Measurements from ENCODE around the gene ZNRF2.
"Not testable (repeated sequence)": the region's sequence is repeated elsewhere in the genome, so short reads cannot be mapped to it uniquely, and the experiment has no call there.

ZNRF2 gene

DNA sequence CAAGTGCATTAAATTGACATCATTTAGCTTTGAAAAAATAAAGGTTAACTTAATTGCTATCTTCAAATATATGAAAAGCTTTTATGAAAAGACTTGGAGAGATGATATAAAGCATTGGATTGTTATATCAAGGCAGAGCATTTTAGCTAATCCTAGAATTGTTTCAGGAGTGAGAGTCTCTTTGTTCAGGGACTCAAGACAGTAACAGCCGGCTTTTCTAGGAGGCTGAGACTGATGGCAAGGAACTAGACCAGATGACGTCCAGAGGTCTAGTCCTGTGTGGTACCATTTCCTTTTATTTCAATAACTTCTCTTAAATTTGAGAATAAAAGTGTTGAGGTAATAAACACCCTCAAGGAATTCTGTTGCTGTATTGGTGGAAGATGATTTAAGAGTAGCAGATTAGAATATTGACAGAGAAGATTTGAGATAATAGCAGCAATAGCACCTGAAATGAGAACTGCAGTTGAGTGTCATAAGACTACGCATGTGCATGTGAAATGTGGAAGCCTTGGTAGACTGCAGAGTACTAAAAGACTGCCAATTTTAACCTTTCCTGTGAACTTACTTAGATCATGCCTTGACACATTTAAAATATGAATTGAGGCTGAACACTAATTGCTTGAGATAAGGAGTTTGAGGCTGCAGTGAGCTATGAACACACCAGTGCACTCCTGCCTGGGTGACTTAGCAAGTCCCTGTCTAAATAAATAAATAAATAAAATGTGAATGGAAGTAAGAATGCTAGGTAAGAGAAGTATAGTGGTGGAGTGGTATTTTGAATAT is 79.6 kb downstream of the ZNRF2 start:
- DNase-seq: no peak

DNA sequence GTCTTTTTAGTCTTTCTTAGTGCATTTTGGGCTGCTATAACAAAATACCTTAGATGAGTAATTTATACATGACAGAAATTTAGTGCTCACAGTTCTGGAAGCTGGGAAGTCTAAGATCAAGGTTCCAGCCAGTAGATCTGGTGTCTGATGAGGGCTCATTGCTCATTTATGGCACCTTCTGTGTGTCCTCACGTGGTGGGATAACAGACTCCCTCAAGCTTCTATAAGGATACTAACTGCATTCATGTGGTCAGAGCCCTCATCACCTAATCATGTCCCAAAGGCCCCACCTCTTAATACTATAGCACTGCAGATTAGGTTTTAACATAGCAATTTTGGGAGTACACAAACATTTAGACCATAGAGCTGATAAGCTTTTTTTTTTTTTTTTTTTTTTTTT is 80.4 kb downstream of the ZNRF2 start:
- no peak for DNase-seq

DNA sequence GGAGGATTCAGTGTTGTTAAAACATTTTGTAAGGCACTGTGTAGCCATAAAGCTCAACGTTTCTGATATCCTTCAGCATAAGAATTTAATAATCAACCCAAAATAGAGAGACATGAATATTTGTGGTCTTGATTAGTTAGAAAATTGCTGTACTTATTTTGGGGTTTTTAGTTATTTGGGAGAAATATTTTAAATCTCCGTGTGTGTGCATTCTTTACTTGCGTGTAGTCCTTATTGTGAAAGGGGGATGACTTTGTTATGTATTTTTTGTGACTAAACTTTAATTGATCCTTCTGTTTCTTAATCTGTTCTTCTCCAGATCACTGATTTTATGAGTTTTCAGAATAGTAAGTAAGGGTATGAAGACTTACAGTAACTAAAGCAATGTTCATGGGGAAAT is 81.2 kb downstream of the ZNRF2 start:
- DNase-seq: no peak

DNA sequence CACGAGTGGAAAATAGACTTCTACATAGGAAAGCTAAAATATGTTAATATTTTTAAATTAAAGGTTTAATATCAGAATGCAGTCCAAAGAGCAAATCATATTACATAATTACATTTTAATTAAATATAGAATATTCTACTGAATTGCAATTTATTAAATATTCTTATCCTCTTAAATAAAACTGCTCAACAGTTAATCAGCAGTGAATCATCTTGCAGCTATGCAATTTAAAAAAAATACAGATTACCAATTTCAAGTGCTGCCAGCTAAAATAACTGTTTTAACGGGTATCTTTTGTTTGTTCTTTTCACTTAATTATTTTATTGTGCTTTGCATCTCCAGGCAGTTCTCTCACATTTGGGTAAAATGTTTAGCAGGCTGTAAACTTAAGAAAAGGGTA is 82.2 kb downstream of the ZNRF2 start:
- no peak for DNase-seq

DNA sequence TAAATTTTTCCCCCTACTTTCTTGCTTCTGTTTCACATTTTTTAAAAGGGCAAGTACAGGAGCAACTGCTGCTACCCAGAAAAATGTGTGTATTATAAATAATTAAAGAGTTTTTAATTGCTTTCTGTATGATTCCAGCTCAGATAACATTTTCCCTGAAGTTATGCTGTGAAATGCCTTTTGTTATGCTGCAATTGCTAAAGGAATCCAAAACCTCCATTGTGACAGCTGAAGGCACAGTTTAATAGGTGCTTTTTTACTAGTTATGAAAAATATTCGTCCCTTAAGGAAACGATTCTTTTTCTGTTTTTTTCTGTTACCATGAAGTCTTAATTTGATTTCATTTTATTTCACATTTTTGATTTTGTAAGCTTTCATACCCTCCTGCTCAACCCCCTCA is 83.2 kb downstream of the ZNRF2 start:
- no peak for DNase-seq

DNA sequence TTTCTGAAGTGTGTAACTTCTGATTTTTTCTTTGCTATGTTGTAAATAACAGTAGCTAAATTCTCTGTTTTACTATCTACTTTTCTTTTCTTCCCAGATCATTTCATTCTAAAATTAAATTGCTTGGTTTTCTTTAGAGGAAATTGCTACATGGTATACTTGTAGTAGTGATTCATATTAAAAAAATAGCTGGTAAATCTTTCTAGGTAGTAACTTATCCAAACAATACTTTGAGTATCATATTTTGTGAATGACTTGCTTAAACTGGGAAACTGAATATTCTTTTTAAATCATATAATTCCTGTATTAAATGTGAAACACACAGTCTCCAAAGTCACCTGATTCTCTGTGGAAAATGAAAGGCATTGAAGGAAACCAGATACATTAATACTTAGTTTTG is 85.5 kb downstream of the ZNRF2 start:
- no peak for DNase-seq

DNA sequence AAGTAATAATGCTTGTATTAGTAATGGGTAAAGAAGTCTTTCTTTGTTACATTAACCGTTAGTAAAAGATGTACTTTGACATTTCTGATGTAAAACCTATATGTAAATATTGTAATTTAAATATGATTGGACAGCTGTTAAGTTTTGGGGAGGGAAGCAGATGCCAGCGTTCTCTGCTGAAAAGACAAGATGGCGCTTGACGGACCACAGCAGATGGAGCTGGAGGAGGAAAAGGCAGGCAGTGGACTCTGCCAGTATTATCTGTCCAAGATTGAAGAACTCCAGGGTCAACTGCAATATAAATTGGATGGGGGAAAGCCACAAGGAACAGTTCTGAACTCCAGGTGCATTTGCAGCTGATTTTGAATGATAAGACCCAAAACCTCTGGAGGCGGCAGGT is 86.9 kb downstream of the ZNRF2 start:
- no peak for DNase-seq

DNA sequence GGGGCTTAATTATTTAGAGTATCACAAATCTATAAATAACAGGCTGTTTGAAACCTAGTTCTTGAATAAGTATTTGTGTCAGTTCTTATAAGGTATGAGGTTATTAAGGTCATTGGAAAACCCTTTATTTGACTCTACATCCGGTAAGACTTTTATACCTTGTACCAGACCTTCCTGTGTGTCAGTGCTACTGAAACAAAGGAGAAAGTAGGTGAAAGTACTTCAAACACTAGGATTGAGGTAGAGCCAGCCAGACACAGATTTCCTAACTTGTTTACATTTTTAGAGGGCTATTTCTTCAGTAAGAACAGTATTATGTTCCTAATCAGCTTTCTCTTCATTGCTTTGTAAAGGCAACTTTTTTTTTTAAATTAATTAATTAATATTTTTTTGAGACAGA is 93.9 kb downstream of the ZNRF2 start:
- DNase-seq: no peak

DNA sequence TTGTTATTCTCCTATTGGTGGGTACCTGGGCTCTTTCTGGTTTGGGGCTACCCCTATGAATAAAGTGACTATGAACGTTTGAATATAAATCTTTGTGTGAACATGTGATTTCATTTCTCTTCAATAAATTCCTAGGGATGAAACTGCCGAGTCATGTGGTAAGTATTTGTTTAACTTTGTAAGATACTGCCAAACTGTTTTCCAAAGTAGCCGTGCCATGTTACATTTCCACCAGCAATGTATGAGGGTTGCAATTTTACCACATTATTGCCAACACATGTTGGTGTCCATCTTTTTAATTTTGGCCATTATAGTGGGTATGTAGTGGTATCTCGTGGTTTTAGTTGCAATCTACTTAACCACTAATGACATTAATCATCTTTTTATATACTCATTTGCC is 94.7 kb downstream of the ZNRF2 start:
- DNase-seq: no peak

DNA sequence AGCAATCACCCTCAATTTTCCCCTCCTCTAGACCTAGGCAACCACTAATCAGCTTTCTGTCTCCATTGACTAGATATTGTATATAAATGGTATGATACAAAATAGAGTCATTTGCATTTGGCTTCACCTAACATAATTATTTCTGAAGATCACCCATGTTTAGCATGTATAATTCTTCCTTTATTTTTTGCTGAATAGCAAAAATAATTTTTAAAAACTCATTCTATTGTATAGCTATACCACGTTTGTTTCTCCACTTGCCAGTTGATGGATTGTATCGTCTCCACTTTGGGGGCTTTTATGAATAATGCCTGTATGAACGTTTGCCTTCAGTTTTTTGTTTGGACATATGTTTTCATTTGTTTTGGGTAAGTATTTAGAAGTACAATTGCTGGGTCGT is 95.3 kb downstream of the ZNRF2 start:
- no peak for DNase-seq

DNA sequence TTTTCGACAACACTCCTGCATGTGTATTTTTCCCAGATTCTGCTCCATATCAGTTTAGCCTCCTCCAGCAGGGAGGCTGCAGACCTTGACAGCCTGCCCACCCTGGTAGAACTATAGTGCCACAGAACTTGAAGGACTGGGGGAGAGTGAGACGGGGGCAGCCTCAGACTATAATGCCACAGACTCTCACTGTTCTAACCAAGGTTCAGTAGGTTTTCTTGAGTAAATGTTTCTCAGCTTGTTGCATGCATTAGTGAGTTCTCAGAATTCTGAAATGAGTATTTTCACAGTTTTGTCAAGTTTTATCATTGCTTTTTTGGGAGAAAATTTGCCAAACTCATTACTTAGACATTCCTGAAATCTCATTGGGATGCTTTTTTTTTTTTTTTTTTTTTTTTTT is 95.9 kb downstream of the ZNRF2 start:
- DNase-seq: no peak

DNA sequence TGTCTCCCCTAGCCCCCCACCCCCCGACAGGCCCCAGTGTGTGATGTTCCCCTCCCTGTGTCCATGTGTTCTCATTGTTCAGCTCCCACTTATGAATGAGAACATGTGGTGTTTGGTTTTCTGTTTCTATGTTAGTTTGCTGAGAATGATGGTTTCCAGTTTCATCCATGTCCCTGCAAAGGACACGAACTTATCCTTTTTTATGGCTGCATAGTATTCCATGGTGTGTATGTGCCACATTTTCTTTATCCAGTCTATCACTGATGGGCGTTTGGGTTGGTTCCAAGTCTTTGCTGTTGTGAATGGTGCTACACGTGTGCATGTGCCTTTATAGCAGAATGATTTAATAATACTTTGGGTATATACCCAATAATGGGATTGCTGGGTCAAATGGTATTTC is 96.4 kb downstream of the ZNRF2 start:
- not testable (repeated sequence) for DNase-seq

DNA sequence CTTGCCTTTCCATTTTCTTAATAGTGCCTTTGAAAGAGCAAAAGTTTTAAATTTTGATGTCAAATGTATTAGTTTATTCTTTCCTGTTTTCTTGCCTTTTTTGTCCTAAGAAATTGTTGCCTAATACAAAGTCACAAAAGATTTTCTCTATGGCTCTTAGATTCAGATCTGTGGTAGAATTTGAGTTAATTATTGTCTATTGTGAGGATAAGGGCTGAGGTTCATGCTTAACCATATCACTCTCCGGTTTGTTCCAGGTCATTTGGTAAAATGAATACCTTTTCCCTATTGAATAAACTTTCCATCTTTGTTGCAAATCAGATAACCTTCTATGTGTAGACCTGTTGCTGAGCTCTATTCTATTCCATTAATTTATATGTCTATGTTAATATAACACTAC is 98.2 kb downstream of the ZNRF2 start:
- DNase-seq: no peak

DNA sequence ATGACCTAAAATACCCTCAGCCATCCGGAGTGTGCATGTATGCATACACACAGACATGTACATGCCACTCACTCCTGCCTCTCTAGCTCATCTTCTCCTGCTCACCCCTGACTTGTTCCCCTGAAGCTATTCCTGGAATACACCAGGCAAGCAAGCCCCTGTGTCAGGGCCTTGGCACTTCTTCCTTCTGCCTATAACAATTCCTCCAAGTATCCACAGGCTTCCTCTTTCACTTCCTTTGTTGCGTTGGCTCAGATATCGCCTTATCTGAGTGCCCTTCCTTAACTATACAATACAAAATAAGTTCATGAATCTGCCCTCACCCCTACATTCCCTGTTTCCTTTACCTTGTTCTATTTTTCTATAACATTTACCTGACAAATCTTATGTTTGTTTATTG is 105.4 kb downstream of the ZNRF2 start:
- no peak for DNase-seq

DNA sequence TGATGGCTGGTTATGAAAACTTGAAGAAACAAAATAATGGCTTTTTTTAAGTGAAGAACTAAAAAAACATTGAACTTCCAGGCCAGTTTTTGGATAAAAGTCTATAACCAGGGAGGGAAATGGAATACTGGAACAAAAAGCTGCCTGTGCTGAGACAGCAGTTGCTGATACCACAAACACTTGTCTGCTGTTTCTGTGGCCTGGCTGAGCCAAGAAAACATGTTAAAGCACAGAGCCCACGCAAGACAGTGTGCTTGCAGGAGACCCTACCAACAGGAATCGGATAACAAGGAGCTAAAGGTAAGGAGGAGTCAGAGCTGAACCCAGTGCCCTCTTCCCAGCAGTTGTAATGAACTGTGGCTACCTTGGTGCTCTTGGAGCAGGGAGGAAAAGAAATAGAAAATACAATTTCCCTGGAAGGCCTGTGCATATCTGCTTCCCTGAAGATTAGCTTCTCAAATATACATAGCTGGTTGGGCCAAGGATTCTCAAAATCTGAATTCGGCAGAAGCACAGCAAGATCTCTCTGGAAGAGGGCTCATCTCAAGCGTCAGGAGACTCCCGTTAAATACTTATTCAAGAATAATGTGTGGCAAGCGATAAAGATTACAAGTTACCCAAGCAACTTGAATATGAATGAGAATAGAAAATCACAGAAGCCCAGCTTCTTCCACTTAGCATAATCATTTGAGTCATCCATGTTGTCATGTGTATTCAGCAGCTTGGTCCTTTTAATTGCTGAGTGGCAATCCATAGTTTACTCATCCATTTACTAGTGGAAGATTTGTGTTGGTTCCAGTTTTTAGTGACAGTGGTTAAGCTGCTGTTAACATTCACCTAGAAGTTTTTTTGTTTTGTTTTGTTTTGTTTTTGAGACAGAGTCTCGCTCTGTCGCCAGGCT is 106.6 kb downstream of the ZNRF2 start:
- DNase-seq: no peak

DNA sequence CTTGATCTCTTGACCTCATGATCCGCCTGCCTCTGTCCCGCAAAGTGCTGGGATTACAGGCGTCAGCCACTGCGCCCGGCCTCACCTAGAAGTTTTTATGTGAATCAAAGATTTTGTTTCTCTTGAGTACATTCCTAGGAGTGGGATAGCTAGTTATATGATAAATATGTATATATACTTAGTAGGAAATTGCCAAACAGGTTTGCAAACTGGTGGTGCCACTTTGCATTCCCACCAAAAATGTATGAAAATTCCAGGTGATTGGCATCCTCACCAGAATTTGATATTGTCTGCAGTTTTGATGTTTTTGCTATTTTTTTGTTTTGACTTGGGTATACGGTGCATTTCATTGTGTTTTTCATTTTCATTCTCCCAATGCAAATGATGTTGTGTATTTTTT is 107.4 kb downstream of the ZNRF2 start:
- DNase-seq: no peak

DNA sequence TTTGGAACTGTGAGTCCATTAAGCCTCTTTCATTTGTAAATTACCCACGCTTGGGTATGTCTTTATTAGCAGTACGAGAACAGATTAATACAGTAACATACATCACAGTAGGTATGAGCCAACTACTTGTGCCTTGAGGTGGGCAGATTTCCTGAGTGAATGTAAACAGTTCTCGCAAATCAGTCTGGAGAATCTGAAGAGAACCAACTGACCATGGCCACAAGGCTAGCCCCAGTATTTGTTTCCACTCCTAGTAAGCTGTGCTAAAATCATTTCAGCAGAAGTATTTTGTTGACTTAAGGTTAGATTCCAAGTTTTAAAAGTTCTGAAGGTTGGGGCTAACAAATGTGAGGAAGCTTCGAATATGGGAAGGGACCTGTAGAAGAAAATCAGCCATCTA is 111.3 kb downstream of the ZNRF2 start:
- DNase-seq: no peak

DNA sequence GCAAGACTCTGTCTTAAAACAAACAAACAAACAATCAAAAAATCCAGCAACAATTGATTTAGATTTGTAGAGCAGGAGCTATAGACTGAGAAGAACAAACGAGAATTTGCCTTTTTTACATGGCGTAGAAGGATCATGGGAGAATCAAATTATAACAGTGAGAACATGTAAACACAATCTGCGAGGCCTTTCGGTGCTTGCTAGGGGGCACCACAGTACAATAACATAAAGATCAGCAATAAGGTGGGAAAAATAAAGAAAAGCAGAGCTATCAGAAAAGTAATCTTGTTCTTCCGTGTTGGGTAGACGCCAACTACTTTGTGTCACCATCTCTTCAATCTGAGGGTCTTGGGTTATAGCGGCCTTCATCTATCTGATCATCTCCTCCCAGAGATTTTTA is 112.0 kb downstream of the ZNRF2 start:
- DNase-seq: no peak

DNA sequence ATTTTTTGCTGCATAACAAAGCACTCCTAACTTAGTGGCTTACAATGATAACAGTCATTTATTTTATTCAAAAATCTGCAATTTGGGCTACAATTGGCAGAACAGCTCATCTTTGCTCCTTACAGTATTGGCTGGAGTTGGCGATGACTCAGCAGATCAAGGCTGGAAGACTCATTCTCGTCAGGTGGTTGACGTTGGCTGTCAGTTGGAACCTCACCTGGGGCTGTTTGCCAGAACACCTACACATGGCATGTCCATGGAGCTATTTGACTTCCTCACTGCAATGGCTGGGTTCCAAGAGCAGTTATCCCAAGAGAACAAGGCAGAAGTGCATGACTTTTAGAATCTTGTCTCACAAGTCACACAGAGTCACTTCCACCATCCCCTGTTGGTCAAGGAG is 119.1 kb downstream of the ZNRF2 start:
- DNase-seq: no peak

DNA sequence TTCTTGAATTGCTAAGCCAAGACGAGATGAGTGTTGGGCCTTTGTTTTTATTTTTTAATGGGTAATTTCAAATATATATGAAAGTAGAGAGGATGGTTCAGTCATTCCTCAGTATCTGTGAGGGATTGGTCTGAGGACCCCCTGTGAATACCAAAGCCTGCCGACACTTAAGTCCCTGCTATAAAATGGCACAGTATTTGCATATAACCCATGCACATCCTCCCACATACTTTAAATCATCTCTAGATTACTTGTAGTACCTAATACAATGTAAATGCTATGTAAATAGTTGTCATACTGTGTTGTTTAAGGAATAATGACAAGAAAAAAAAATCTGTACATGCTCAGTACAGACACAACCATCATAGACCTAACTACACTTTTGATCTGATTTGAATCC is 120.8 kb downstream of the ZNRF2 start:
- no peak for DNase-seq

DNA sequence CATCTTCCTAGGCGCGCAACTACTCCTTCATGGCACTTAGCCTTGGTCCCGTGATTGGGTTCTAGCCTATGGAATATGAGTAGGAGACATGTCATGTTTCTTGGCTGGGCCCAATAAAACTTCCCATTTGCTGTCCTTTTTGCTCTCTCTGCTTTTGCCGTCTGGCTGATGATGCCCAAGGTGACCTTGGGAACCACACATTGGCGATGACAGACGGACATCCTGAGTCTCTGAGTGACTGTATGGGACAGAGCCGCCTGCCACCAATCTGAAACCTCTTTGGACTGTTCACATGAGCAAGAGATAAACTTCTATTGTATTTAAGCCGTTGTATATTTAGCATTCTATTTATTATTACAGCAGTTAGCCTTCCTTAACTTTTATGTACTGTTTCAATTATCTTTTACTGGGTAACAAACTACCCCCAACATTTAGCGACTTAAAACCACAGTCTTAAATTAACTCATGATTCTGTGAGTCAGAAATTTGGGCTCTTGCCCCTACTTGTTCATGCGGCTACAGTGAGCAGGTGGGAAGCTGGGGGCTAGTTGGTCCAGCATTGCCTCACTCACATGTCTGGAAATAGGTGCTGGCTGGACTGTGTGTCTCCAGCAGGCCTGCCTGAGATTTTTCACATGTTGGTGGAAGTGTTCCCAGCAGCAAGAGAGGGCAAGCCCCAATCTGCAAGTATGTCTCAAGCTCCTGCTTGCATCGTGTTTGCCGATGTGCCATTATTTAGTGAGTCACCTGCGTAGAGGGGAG is 122.4 kb downstream of the ZNRF2 start:
- DNase-seq: no peak

DNA sequence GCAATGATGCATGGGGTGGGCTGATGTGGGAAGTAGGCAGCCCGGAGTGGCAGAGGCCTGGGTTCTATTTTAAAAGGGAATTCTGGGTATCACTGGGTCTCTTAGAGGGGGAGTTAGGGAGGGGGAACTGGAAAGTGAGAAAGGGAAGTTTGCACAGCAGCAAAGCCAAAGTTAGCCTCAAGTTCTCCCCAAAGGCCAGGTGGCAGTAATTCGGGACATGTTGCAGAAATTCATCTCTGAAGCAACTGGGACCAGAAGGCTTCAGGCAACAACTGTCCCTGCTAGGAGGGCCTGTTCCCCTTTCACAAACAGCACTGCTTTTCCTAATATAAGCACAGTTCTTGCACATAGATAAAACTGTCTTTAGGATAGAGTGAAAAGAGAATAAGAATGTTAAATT is 126.8 kb downstream of the ZNRF2 start:
- no peak for DNase-seq

DNA sequence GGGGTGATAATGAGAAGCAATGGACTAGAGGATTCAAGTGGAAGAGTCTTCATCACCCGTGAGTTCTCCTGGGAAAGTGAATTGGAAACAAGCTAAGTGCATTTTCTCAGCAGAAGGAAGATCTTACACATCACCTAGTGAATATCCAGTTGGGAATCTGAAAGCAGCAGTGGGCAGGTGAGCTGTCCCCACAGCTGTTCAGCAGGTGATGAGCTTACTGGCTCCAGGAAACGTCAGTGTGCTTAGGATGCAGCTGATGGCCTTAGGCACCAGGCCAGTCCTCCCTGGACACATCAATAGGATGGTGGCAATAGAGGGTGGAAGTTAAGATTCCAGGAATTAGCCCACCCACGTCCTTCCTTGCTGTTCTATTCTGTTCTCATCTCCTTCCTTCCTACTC is 127.5 kb downstream of the ZNRF2 start:
- DNase-seq: no peak
